NK-92 (cell line): ENCODE measurements around the gene CLEC2A.

Experiments
- DNase-seq: peaks from one replicate; lab custom pipeline; 2025; ENCODE audit not compliant: unreplicated experiment; lab: John Stamatoyannopoulos, UW

Gene CLEC2A

GRCh38 chr12:9935026-9935425 is 2.9 kb upstream of the CLEC2A start:
- no peak for DNase-seq

- no peak for DNase-seq
Measured at GRCh38 chr12:9933958-9934357, 1.8 kb upstream of the CLEC2A start.

- DNase-seq: no peak
Measured at GRCh38 chr12:9931245-9931644, 925 bp downstream of the CLEC2A start.

DNA sequence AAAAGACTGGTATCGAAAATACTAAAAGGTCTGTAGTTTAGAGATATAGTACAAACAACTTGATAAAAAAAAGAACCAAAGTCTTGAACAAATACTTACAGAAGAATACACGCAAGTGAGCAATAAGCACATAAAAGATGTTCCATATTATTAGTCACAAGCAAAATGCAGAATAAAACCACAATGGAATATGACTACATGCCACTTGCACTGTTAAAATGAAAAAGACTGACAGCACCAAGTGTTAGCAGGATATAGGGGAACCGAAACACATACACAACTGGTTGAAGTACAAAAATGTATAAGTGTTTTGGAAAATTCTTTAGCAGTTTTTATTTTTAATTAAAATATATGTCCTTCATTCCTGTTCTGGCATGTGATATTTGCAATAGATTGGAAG is 3.6 kb downstream of the CLEC2A start:
- DNase-seq: no peak

- DNase-seq: no peak
Measured at GRCh38 chr12:9926876-9927275, 5.3 kb downstream of the CLEC2A start.

GRCh38 chr12:9925705-9926393 is 6.3 kb downstream of the CLEC2A start:
- DNase-seq: no peak

- no peak for DNase-seq
Measured at GRCh38 chr12:9922429-9922828, 9.7 kb downstream of the CLEC2A start.

GRCh38 chr12:9920451-9920850 is 11.7 kb downstream of the CLEC2A start:
- DNase-seq: no peak

- DNase-seq: no peak
Measured at GRCh38 chr12:9919443-9919842, 12.7 kb downstream of the CLEC2A start.

- no peak for DNase-seq
Measured at GRCh38 chr12:9911708-9912107, 20.5 kb downstream of the CLEC2A start.

DNA sequence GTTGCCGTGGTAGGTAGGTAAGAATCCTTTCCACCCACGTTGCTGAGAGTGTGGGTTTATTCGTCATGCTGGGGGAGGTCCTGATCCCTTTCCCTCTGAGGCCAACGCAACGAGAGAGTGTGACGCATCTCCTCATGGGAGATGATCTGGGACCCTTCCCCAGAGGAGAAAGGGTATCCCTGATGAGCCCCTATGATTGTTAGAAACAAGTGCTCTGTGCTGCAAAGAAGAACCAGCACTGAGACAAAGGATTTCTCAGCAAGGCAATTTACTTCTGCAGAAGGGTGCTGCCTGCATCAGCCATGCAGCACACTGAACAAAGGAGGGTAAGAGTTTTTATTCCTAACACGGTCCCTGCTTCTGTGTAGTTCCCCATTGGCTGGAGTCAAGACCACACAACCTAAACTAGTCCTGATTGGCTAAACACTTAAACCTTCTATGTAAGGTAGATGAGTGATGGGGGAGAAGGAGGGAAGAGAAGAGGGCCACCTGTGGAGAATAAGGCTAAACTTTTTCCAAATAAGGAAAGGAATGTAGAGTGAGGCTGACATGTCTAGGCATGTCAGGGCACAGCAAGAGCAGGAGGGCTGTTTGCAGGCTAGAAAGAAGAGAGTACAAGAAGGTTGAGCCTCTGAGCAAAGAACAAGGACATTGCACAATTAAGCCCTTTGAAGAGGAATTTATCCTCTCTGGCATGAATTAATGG is 21.3 kb downstream of the CLEC2A start:
- DNase-seq: no peak

DNA sequence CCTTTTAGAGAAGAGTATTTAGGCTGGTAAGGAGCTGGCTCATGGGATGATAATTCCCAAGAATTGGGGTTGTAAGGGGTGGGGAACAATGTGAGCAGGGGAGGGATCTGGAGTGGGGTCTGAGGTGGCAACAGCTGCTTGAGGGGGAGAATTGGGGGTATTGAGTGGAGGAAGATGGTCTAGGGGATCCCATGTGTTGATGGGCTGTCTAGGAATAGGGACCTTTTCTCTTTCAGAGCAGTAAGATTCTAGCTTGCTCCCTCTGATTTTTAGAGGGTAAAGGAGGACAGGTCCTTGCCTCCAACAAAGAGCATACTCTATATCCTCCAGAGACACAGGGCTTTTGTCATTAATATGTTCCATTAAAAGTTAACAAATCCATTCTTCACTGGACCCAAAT is 22.4 kb downstream of the CLEC2A start:
- DNase-seq: no peak

GRCh38 chr12:9908350-9908749 is 23.8 kb downstream of the CLEC2A start:
- DNase-seq: no peak

- no peak for DNase-seq
Measured at GRCh38 chr12:9907769-9908168, 24.4 kb downstream of the CLEC2A start.

- DNase-seq: no peak
Measured at GRCh38 chr12:9906873-9907272, 25.3 kb downstream of the CLEC2A start.

DNA sequence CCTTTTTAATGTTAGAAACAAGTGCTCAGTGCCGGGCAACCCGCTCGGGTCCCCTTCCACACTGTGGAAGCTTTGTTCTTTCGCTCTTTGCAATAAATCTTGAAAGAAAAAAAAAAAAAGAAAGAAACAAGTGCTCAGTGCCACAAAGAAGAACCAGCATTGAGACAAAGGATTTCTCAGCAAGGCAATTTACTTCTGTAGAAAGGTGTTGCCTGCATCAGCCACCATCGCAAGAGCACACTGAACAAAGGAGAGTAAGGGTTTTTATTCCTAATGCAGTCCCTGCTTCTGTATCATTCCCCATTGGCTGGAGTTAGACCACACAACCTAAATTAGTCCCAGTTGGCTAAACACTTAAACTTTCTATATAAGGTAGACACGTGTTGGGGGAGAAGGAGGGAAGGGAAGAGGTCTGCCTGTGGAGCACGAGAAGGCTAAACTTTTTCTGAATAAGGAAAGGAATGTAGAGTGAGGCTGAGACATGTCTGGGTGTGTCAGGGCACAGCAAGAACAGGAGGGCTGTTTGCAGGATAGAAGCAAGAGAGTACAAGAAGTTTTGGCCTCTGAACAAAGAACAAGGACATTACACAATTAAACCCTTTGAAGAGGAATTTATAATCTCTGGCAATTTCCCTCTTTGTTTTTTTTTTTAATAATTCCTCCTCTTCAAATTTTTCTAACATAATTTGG is 29.5 kb downstream of the CLEC2A start:
- no peak for DNase-seq

- DNase-seq: no peak
Measured at GRCh38 chr12:9900930-9901329, 31.2 kb downstream of the CLEC2A start.

DNA sequence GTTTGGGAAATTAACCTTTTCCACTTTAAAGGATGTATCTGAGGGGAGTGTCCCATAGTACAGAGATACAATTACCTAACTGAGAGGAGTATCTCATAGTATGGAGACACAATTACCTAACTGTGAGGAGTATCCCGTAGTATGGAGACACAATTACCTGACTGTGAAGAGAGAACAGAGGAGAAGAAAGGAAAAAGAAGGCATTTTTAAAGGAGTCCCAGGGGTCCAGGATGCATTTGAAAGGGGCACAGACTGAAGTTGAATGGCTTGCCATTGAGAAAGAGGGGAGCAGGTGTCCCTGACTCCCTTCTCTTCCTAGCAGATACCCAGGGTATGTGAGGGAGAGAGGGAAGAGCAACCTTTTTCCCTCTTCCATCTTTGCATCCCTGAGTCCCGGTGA is 33.0 kb downstream of the CLEC2A start:
- DNase-seq: no peak

DNA sequence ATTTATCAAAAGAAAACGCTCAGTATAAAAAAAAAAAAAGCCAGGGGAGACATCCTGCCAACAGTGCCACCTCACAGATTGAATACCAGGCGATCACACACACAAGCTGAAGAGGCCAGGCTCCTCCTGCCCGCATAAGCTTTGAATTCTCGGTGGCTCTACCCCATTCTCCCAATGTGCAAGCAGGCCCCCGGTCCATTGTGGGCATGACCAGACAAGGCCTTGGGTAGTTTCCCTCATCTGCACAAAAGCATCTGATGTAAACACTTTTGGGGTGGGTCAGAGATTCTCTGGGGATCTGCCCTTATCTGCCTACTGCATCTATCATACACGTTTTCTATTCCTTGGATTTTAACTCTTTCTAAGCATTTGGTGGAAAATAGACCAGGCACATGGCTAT is 34.6 kb downstream of the CLEC2A start:
- no peak for DNase-seq

DNA sequence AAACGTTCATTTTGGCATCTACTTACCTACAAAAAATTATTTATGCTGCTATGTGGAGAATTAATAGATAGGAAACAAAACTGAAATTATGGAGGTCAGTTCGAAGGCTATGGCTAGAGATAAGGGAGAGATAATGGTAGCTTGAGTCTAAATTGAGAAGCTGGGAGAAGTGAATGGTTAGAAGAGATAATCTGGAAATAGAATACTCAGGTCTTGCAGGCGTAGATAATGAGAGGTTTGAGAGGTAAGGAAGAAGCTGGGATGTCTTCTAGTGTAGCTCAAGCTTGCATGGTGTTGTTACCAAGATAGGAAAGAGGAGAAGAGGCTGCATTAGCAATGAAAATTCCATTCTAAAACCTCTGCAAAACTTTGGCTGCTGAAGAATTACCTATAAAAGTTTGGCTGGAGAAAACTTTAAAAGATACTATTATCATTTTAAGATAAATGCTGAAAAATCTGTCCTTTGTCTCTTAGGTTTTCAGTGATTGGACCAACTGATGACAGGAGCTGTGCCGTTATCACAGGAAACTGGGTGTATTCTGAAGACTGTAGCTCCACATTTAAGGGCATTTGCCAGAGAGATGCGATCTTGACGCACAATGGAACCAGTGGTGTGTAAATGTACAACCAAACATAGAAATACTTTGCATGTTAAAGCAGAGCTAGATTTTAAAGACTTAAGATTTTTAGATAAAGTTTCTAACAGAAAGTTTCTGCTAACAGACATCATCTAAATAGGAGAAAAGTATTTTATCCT is 36.8 kb downstream of the CLEC2A start:
- DNase-seq: no peak

DNA sequence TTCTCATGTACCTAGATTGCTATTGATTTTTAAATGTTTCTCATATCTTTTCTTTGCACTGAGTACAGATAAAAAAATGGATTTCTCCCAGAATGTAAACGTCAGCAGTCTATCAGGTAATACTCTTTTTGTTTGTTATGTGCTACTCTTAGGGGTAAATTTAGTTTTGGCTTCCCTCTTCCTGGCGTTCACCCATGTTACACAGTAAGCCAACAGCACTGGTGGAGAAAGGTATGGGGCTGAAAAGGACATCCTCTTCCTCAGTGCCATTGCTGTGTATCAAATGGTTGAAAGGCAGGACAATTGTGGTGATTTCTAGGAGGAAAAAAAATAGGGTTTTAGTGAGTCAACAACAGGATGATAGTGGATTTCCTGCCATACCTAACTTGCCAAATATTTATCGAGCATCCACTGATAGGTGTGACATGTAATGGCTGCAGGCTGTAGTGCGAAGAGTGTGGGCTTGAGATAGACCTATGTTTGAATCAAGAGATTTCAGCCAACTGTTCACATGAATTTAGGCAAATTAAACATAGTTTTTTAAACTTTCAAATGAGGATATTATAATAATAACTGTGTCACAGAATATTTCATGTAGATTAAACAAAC is 43.4 kb downstream of the CLEC2A start:
- no peak for DNase-seq
